ENCODE measurements around the gene ZNF565. TPM values are rescaled to one million over a fixed set of nuclear protein-coding genes. Genes with fewer than 3 reads are reported as not detected.

ZNF565 gene
- polyA plus RNA-seq, 1 of the 3 experiments (the other 2 are of a cell fraction): 1.5 TPM

DNA sequence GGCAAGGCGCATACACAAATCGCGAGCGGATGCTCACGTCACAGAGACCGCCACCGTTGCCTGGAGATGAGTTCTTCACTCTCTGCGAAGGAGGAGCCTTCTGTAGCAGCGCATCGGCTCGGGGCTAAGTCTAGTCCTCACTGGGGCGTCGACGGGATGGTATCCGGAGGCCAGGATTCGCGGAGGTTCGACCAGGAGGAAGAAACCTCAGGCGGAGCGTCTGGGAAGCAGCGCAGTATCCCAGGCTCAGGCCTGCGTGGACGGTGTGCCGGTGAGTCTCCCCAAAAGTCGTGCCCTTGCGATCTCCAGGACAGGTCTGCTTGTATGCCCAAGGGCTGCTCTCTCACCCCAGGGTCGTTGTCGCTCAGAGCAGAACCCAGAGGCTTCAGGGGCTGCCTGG is 40.9 kb upstream of the ZNF565 start:
- Histone ChIP-seq H3K36me3 (replicated peaks in 1 of 2; ENCODE audit: control insufficient read depth in 1 of 2, insufficient read depth in 2 of 2, low read length in 1 of 2) (no peaks in the 10 kb centered on the region), H3K4me1 (ENCODE audit: control insufficient read depth in 1 of 2, insufficient read depth in 2 of 2, low read depth in 1 of 2, low read length in 1 of 2) (peaks cover 0 to 3% of the 10 kb centered on the region in 2 experiments; a peak in 1 of 4 replicates), H2AFZ (ENCODE audit: low read depth) (no peak overlapping the region), H3K4me2 (no peak overlapping the region), H3K9me3 (no peaks in the 10 kb centered on the region), H3K27ac (ENCODE audit: low read depth in 2 of 2, low read length in 1 of 2) (no peak overlapping the region), H3K9ac (no peak overlapping the region), H3K27me3 (ENCODE audit: insufficient read depth) (no peaks in the 10 kb centered on the region), H3K9me2 (no peaks in the 10 kb centered on the region), H4K20me1 (ENCODE audit: insufficient read depth) (no peaks in the 10 kb centered on the region), H3K79me2 (ENCODE audit: insufficient read depth) (no peaks in the 10 kb centered on the region), H3F3A (replicated peaks; ENCODE audit: insufficient read depth) (no peaks in the 10 kb centered on the region), H3K4me3 (ENCODE audit: low read depth in 2 of 2, low read length in 1 of 2) (no peak overlapping the region)
- ChIA-PET CTCF (no interaction called here), POLR2A (no interaction called here)
- TF ChIP-seq, protein P1, sequence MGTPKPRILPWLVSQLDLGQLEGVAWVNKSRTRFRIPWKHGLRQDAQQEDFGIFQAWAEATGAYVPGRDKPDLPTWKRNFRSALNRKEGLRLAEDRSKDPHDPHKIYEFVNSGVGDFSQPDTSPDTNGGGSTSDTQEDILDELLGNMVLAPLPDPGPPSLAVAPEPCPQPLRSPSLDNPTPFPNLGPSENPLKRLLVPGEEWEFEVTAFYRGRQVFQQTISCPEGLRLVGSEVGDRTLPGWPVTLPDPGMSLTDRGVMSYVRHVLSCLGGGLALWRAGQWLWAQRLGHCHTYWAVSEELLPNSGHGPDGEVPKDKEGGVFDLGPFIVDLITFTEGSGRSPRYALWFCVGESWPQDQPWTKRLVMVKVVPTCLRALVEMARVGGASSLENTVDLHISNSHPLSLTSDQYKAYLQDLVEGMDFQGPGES (IDR thresholded peaks at IDR 0.05; ENCODE audit: low read depth, low read length): no peak
- TF ChIP-seq, protein P2, sequence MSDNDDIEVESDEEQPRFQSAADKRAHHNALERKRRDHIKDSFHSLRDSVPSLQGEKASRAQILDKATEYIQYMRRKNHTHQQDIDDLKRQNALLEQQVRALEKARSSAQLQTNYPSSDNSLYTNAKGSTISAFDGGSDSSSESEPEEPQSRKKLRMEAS (IDR thresholded peaks at IDR 0.05; ENCODE audit: low read depth): no peak
- TF ChIP-seq YY1 (IDR thresholded peaks at IDR 0.05; ENCODE audit: low read depth): no peak
- TF ChIP-seq EZH2phosphoT487 (IDR thresholded peaks at IDR 0.05; ENCODE audit: borderline replicate concordance, low read depth): no peak
- TF ChIP-seq TAF1 (IDR thresholded peaks at IDR 0.05; ENCODE audit: borderline replicate concordance, low read depth, low read length): no peak
- TF ChIP-seq GABPA (IDR thresholded peaks at IDR 0.05; ENCODE audit: low read depth): no peak
- TF ChIP-seq RFX5 (IDR thresholded peaks at IDR 0.05; ENCODE audit: low read length): no peak
- TF ChIP-seq, protein P3, sequence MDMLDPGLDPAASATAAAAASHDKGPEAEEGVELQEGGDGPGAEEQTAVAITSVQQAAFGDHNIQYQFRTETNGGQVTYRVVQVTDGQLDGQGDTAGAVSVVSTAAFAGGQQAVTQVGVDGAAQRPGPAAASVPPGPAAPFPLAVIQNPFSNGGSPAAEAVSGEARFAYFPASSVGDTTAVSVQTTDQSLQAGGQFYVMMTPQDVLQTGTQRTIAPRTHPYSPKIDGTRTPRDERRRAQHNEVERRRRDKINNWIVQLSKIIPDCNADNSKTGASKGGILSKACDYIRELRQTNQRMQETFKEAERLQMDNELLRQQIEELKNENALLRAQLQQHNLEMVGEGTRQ (IDR thresholded peaks at IDR 0.05; ENCODE audit: borderline replicate concordance, low read depth, low read length): no peak
- no peak for TF ChIP-seq FOSL2 (IDR thresholded peaks at IDR 0.05; ENCODE audit: borderline replicate concordance, low read depth)
- TF ChIP-seq, protein P4, sequence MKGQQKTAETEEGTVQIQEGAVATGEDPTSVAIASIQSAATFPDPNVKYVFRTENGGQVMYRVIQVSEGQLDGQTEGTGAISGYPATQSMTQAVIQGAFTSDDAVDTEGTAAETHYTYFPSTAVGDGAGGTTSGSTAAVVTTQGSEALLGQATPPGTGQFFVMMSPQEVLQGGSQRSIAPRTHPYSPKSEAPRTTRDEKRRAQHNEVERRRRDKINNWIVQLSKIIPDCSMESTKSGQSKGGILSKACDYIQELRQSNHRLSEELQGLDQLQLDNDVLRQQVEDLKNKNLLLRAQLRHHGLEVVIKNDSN (IDR thresholded peaks at IDR 0.05; ENCODE audit: borderline replicate concordance, low read depth): no peak
- TF ChIP-seq TEAD4 (IDR thresholded peaks at IDR 0.05; ENCODE audit: borderline replicate concordance, insufficient read depth): no peak
- no peak for TF ChIP-seq FOXM1 (IDR thresholded peaks at IDR 0.05; ENCODE audit: low read depth)
- TF ChIP-seq EP300 (IDR thresholded peaks at IDR 0.05; ENCODE audit: borderline replicate concordance in 1 of 2, low read depth in 1 of 2, low read length in 1 of 2): no peak
- no peak for TF ChIP-seq FOXJ3 (CRISPR knock-in tag; IDR thresholded peaks at IDR 0.05)
- 80% methylated on average over 19 of the region's 28 CpGs for WGBS (ENCODE audit: low lambda C conversion rate)
- DNase-seq: no peak

DNA sequence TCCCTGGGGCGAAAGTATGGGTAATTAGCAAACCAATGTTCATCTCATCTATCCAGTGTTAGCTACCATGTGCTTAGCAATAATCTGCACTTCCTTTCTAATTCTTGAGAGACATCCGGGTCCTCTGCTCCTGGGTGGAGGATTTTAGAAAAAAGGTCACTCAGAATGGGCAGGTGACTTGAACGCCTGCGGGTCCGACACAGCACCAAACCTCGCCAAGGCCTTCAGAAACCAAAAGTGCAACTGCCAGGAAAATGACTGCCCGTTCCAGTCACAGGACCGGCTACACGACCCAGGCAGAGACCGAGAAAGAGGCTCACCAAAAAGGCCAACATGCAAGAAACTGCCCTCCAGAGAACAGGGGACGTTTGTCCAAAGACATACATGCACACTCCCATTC is 40.4 kb upstream of the ZNF565 start:
- Histone ChIP-seq H3K27me3 (ENCODE audit: insufficient read depth) (no peaks in the 10 kb centered on the region), H3K79me2 (ENCODE audit: insufficient read depth) (no peaks in the 10 kb centered on the region), H3K9me3 (no peaks in the 10 kb centered on the region), H3F3A (replicated peaks; ENCODE audit: insufficient read depth) (no peaks in the 10 kb centered on the region), H3K9ac (no peak overlapping the region), H3K27ac (ENCODE audit: low read depth in 2 of 2, low read length in 1 of 2) (no peak overlapping the region), H2AFZ (ENCODE audit: low read depth) (no peak overlapping the region), H3K9me2 (no peaks in the 10 kb centered on the region), H4K20me1 (ENCODE audit: insufficient read depth) (no peaks in the 10 kb centered on the region), H3K36me3 (replicated peaks in 1 of 2; ENCODE audit: control insufficient read depth in 1 of 2, insufficient read depth in 2 of 2, low read length in 1 of 2) (no peaks in the 10 kb centered on the region), H3K4me3 (ENCODE audit: low read depth in 2 of 2, low read length in 1 of 2) (no peak overlapping the region), H3K4me1 (ENCODE audit: control insufficient read depth in 1 of 2, insufficient read depth in 2 of 2, low read depth in 1 of 2, low read length in 1 of 2) (peaks cover 0 to 3% of the 10 kb centered on the region in 2 experiments; a peak in 1 of 4 replicates), H3K4me2 (no peak overlapping the region)
- CTCF ChIA-PET: no interaction called here
- 70% methylated on average over 11 of the region's 11 CpGs for WGBS (ENCODE audit: low lambda C conversion rate)
- POLR2A ChIA-PET: no interaction called here
- TF ChIP-seq TAF1 (IDR thresholded peaks at IDR 0.05; ENCODE audit: borderline replicate concordance, low read depth, low read length): no peak
- no peak for DNase-seq
